Measurements from ENCODE around the gene PHYKPL. TPM values are rescaled to one million over a fixed set of nuclear protein-coding genes. Genes with fewer than 3 reads are reported as not detected.

Gene PHYKPL
- total RNA-seq = 10 to 100 TPM; 37.3 to 51.2 (median 41.6) TPM

DNA sequence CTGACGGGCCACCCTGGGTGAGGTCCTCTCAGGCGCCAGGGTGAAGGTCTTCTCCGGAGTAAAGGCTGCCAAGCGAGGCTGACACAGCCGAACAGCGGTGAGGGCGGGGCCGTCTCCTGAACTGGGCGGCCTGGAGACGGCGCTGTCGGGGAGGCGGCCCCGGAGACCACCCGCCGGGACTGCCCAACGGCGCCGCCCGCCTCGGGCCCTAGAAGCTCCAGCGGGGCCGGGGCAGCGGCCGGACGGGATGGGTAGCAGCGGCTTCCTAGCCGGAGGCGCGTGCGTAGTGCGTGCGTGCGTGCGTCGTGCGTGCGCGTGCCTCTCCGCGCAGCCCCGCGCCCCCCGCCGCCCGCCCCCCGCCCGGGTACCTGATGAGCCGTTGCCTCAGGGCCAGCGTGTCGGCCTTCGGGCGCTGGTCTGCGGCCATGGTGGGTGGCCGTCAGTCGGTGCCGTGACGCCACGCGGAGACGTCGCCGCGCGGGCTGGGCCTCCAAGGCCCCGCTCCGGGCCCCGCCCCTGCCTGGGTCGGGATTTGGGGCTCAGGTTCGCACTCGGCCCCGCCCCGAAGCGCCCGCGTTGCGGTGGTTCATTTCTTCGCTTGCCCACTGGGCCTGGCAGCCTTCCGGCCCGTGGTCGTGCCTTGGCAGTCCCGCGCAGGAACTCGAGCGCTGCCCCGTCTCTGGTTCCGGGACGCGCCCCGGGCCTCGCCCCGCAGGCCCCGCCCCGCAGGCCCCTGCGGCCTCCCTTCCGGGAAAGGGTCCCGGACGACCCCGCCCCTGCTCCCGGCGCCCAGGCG is at the start of gene PHYKPL:
Gene PHYKPL (minus strand): TSS at position 679 of the 796 bp plus-strand sequence. CDS start 252 bp downstream, at position 427.
- peak; percentile 83 for ATAC-seq
- H3K4me3 ChIP-seq = peak within 1 kb of the TSS; percentile 67 to 97
- no peaks in the 10 kb centered on the region for H3K27me3 ChIP-seq
- H3K9me3 ChIP-seq = no peaks in the 10 kb centered on the region
- peak within 1 kb of the TSS; percentile 86 to 99 (median 94) for H3K27ac ChIP-seq
- peaks cover 0 to 40% of the 10 kb centered on the region in 2 donors for H3K36me3 ChIP-seq
- no CpG with 5 or more reads among the region's 102 CpGs for WGBS, 2 donors (ENCODE audit: low coverage in 1 of 2)
- TF ChIP-seq EP300 (IDR thresholded peaks at IDR 0.05) (no peak), POLR2A (IDR thresholded peaks at IDR 0.05) (peak; percentile 52 to 63), POLR2AphosphoS5 (IDR thresholded peaks at IDR 0.05) (peak; percentile 73)
- TF ChIP-seq, protein P1, sequence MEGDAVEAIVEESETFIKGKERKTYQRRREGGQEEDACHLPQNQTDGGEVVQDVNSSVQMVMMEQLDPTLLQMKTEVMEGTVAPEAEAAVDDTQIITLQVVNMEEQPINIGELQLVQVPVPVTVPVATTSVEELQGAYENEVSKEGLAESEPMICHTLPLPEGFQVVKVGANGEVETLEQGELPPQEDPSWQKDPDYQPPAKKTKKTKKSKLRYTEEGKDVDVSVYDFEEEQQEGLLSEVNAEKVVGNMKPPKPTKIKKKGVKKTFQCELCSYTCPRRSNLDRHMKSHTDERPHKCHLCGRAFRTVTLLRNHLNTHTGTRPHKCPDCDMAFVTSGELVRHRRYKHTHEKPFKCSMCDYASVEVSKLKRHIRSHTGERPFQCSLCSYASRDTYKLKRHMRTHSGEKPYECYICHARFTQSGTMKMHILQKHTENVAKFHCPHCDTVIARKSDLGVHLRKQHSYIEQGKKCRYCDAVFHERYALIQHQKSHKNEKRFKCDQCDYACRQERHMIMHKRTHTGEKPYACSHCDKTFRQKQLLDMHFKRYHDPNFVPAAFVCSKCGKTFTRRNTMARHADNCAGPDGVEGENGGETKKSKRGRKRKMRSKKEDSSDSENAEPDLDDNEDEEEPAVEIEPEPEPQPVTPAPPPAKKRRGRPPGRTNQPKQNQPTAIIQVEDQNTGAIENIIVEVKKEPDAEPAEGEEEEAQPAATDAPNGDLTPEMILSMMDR (IDR thresholded peaks at IDR 0.05) = peak in 1 of 4 experiments; percentile 18
- H3K4me1 ChIP-seq = peaks cover 0 to 60% (median 18%) of the 10 kb centered on the region in 3 donors

DNA sequence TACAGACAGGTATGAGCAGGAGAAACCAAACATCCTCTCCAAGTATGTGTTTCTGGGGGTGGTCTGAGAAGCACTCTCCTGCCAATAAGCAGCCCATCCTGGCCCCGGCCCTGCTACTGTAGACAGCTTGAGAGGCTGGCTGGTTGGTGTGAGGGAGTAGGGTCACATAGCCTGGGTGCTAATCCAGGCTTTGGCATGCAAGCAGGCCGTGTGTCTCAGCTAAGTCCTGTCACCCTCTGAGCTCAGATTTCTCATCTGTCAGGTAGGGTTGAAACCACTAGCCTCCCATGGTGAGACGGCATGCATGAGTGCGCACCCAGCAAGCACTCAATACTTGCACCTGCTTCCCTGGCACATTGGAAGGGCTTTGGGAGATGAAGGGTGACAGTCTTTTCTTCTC is 49.8 kb upstream of the PHYKPL start:
- no peak for ATAC-seq
- H3K4me1 ChIP-seq = peaks cover 0 to 10% (median 3%) of the 10 kb centered on the region in 3 donors
- TF ChIP-seq POLR2AphosphoS5 (IDR thresholded peaks at IDR 0.05) = no peak
- TF ChIP-seq, protein P1 (IDR thresholded peaks at IDR 0.05) = no peak
- no peak for TF ChIP-seq EP300 (IDR thresholded peaks at IDR 0.05)
- TF ChIP-seq POLR2A (IDR thresholded peaks at IDR 0.05) = no peak
- H3K27me3 ChIP-seq = peaks cover 19% of the 10 kb centered on the region
- no peak overlapping the region for H3K27ac ChIP-seq
- H3K4me3 ChIP-seq = no peak overlapping the region
- H3K9me3 ChIP-seq = peaks cover 0 to 8% (median 2%) of the 10 kb centered on the region in 3 donors
- 90 to 93% methylated on average over 2 to 3 of the region's 4 CpGs for WGBS, 2 donors (ENCODE audit: low coverage in 1 of 2)
- no peaks in the 10 kb centered on the region for H3K36me3 ChIP-seq

DNA sequence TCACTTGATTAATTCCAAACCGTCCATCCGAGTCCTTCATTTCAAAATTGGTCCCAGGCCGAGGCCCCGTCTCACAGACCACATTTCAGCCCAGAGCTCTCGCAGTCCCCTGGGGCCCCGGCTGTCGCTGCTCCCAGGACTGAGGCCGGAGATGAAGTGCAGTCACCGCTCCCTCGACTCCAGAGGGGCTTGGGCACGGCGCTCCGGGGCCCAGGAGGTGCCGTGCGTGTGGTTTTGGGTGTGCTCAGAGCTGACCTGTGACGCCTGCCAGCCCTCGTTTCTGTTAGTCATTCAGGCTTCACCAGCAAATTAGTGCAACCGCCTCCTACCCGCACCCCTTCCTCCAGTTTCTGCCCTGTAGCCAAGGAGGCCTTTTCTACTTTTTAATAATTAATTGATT is 48.7 kb upstream of the PHYKPL start:
- Histone ChIP-seq H3K27me3 (peaks cover 27% of the 10 kb centered on the region), H3K9me3 (peaks cover 0 to 8% (median 2%) of the 10 kb centered on the region in 3 donors), H3K4me3 (no peak overlapping the region), H3K4me1 (peaks cover 0 to 10% (median 3%) of the 10 kb centered on the region in 3 donors), H3K36me3 (no peaks in the 10 kb centered on the region), H3K27ac (no peak overlapping the region)
- TF ChIP-seq POLR2A (IDR thresholded peaks at IDR 0.05) (no peak), EP300 (IDR thresholded peaks at IDR 0.05) (no peak)
- ATAC-seq = no peak
- WGBS, 2 donors (ENCODE audit: low coverage in 1 of 2) = 79 to 100% methylated on average over 2 to 10 of the region's 19 CpGs

DNA sequence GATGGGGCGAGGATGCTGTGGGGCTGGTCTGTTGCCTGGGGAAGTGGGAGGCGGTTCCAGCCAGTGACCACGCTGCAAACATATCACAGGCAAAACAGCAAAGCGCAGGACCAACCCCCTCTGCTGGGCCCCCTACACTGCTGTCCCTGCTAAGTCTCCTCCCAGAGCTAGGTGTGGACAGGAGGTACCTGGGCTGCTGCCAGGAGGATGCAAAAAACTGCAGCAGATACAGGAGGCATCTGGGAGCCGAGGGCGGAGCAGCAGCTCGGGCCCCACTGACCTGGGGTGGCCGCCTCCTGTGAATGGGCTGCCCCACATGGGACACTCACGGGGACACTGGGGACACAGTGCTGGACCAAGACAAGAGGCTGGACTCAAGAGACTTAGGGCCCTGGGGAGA is 48.0 kb upstream of the PHYKPL start:
- no peak for ATAC-seq
- Histone ChIP-seq H3K4me1 (peaks cover 0 to 10% (median 3%) of the 10 kb centered on the region in 3 donors), H3K27me3 (peaks cover 32% of the 10 kb centered on the region), H3K9me3 (peaks cover 0 to 14% (median 2%) of the 10 kb centered on the region in 3 donors), H3K36me3 (no peaks in the 10 kb centered on the region), H3K27ac (no peak overlapping the region), H3K4me3 (no peak overlapping the region)
- 100% methylated on average over 3 of the region's 9 CpGs; no CpG with 5 or more reads in 1 of the 2 donors for WGBS, 2 donors (ENCODE audit: low coverage in 1 of 2)
- TF ChIP-seq, protein P1 (IDR thresholded peaks at IDR 0.05) = no peak
- TF ChIP-seq POLR2AphosphoS5 (IDR thresholded peaks at IDR 0.05) = no peak
- no peak for TF ChIP-seq POLR2A (IDR thresholded peaks at IDR 0.05)
- no peak for TF ChIP-seq EP300 (IDR thresholded peaks at IDR 0.05)

DNA sequence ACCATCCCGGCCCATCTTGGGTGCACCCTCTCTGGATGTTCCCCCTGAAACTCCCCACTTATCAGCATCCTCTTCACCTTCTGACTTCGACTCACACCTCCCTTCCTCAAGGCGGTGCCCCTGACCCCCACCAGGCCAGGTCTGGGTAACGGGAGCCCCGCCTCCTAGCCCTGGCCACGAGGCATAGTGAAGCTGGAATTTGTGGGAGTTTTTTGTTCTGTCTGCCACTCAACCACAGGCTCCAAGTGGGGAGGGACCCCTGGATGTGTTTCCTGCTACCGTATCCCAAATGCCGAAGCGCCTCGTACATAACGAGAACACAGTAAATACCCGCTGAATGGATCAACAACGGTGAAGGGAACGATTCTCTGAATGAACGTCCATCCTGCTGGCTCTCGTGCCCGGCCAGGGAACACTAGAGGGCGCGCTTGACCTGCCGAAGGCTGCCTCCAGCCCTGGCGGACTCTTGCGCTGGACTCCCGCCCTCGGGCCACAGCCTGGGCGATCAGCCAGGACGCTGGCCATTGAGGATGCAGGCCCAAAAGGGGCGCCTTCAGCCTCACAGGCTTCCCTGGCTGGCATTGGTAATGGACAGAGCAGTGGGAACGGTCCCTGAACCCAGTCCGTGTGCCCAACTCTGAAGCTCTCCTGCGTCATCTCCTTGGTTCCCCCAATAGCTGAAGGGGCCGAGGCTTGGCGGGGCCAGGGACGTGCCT is 47.3 kb upstream of the PHYKPL start:
- Histone ChIP-seq H3K36me3 (no peaks in the 10 kb centered on the region), H3K27ac (no peak overlapping the region), H3K27me3 (peaks cover 35% of the 10 kb centered on the region), H3K4me1 (peaks cover 0 to 10% (median 3%) of the 10 kb centered on the region in 3 donors), H3K9me3 (peaks cover 0 to 15% (median 2%) of the 10 kb centered on the region in 3 donors), H3K4me3 (no peak overlapping the region)
- ATAC-seq = peak; percentile 88
- TF ChIP-seq EP300 (IDR thresholded peaks at IDR 0.05) (no peak), POLR2AphosphoS5 (IDR thresholded peaks at IDR 0.05) (peak; percentile 69)
- TF ChIP-seq, protein P1 (IDR thresholded peaks at IDR 0.05) = peak in 3 of 4 experiments; percentile 86 to 92 (median 91)
- 33% methylated on average over 3 of the region's 33 CpGs; no CpG with 5 or more reads in 1 of the 2 donors for WGBS, 2 donors (ENCODE audit: low coverage in 1 of 2)
